GM18951 (cell line): Measurements from ENCODE around the gene FIGNL2.

Experiments
- POLR2A ChIP-seq: IDR thresholded peaks from 4 replicates; pipeline ENCODE4 v1.6.1; 2011; ENCODE audit warnings: mild to moderate bottlenecking; ENCODE audit not compliant: insufficient read length, insufficient read depth; ENCODE audit errors: extremely low read depth
- in situ Hi-C: fragments of 300-500 bp; cut with MboI; formaldehyde crosslinking; loops from one replicate; pipeline ENCODE4 v1.12.0; 2022; ENCODE audit warnings: low sequenced_read_pairs, mixed read lengths, inconsistent platforms; ENCODE audit not compliant: unreplicated experiment

The FIGNL2 gene

DNA sequence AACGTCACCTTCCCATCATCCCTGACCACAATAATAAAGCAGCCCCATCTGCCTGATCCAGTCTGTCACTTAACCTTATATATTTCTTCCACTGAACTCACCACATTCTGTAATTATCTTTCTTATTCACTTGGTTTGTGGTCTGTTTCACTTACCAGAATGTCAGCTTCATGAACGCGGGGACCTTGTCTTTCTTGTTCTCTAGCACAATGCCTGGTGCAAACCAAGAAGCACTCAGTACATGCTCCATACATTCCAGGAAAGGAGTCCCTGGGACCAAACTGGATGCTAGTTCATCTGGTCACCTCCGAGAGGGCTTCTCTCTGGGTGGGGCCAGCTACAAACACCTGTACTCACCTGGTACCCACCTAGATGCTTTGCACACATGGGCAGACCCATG lies 22.0 kb upstream of the FIGNL2 start:
- no peak for TF ChIP-seq POLR2A
- in situ Hi-C loops: no loop called here

DNA sequence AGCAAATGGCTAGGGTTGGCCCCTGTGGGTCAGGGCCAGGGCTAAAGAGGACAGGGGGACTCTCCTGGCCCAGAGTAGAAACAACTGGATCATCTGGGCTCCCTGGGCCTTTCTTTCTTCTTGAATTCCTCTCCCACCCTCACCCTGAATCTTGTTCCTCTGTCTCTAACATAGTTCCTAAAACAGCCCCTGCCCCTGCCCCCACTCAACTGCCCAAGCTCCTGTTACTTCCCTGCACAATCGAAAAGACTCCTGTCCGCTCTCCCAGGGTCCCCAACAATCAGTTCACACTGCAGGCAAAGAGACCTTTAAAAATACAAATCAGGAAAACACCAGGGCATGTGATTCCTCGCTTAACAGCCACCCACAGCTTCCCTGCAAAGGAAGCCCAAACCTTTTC lies 21.4 kb upstream of the FIGNL2 start:
- in situ Hi-C loops: no loop called here
- no peak for TF ChIP-seq POLR2A

GRCh38 chr12:51869496-51869865 lies 21.0 kb upstream of the FIGNL2 start:
- no peak for TF ChIP-seq POLR2A
- in situ Hi-C loops: no loop called here

GRCh38 chr12:51868821-51869495 lies 20.4 kb upstream of the FIGNL2 start:
- in situ Hi-C loops: no loop called here
- TF ChIP-seq POLR2A: no peak

DNA sequence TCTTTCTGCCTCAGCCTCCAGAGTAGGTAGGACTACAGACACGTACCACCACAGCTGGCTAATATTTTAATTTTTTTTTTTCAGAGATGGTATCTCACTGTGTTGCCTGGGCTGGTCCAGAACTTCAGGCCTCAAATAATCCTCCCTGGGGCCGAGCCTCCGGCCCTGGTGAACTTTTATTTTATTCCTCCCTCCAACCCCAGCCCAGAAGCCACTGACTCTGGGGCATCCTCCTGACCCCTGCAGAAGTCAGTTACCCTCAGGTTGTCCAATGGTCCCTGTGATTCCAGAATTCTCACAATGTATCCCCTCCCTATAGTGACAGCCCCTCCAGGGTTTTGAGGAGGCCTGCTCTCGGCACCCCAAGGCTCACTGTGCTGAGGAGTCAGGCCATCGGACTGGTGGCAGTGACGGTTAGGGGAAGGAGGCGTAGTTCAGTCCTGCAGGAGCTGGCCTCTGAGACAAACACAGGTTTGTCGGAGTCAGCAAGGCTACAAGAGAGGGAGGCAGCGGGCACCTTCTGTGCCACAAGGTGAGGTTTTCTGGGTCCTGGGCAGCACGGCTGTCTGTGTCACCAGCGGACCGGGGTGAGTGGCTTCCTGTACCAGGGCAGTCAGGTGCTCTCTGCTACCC lies 19.4 kb upstream of the FIGNL2 start:
- no peak for TF ChIP-seq POLR2A
- in situ Hi-C loops: no loop called here

GRCh38 chr12:51867371-51867770 lies 18.9 kb upstream of the FIGNL2 start:
- in situ Hi-C loops: no loop called here
- no peak for TF ChIP-seq POLR2A

GRCh38 chr12:51866762-51867161 lies 18.2 kb upstream of the FIGNL2 start:
- TF ChIP-seq POLR2A: no peak
- in situ Hi-C loops: no loop called here

DNA sequence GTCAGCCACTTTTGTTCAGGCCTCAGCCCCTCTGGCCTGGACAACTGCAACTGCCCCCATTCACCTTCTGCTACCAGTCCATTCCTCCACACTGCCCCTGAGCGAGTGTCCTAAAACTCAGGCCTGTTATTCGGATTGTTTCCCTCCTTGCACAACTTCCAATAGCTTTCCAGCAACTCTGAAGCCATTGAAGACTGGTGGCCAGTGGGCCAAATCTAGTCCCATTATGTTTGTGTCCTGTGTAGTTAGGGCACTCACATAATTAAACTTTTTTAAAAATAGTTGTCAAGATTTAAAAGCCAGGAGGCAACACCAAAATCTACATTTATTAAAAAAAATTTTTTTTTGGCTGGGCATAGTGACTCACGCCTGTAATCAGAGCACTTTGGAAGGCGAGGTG lies 17.8 kb upstream of the FIGNL2 start:
- no peak for TF ChIP-seq POLR2A
- in situ Hi-C loops: no loop called here

DNA sequence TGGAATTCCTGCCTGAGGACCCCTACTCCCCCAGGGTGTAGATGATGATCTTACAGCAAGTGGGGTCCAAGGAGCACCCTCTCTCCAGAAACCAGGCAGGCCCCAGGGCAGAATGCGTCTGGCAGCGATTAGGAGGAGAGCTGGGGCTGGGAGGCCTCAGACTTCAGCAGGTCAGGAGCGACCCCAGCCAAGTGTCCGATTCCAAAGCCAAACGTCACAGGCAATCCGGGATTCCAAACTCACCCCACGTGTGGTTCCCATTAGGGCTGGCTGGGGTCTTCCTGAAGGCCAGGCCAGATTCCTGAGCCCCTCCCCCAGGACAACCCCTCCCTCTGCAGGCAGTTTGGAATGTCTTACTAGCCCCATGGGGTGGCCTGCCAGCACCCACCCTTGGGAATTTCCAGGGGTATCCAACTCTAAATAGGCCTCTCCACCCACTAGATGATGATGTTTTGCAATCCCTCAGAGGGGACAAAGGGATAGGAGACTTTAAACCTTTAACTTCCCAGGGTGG lies 17.3 kb upstream of the FIGNL2 start:
- TF ChIP-seq POLR2A: no peak
- in situ Hi-C loops: no loop called here

GRCh38 chr12:51864833-51865670 lies 16.5 kb upstream of the FIGNL2 start:
- TF ChIP-seq POLR2A: no peak
- in situ Hi-C loops: no loop called here

DNA sequence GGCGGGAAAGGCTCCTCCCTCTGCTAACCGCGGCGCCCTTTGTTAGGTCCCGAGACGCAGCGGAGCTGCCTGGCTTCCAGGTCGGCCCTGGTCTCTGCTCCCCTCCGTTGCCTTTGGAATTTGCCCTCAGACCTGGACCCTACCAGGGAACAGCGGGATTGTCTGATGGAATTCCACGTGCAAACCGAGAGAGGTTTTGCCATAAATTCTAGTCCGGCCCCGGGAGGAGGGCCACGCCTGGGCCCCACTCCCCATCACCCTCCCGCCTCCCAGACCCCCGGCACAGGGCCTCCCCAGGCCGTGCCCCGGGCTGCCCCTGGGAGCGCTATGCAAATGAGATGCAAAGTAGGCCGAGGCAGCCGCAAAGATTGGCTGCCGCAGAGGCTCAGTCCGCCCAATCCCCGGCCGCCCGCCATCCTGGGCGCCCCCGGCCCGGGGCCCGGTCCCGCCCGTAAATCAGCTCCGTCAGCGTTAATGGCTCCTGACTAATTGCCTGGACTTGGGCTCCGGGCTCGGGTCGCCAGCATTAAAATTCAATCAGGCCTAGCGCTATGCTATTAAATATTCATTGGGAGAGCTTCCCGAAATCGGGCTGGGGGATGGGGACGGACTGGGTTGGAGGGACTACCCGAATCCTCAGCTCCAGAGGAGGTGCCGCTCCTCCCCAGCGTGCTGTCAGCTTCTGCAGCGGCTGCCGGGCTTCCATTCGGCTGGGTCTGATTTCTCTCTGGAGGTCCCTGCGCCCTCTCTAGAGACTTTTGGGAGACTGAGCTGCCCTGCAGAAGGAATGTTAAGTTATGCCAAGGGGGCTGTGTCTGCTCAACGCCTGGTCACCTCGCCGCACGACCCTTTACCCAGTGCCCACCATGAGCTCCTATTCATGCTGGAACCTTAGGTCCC lies 15.7 kb upstream of the FIGNL2 start:
- in situ Hi-C loops: no loop called here
- TF ChIP-seq POLR2A: no peak

- in situ Hi-C loops: no loop called here
- TF ChIP-seq POLR2A: no peak
Observed at GRCh38 chr12:51863363-51863932, 14.9 kb upstream of the FIGNL2 start.
